ENCODE results near the gene CORIN.

GRCh38 chr4:47876310-47876709 is 38.4 kb upstream of the CORIN start:
- no peak for TF ChIP-seq NR3C1 (IDR thresholded peaks at IDR 0.05)
- TF ChIP-seq, protein P1, sequence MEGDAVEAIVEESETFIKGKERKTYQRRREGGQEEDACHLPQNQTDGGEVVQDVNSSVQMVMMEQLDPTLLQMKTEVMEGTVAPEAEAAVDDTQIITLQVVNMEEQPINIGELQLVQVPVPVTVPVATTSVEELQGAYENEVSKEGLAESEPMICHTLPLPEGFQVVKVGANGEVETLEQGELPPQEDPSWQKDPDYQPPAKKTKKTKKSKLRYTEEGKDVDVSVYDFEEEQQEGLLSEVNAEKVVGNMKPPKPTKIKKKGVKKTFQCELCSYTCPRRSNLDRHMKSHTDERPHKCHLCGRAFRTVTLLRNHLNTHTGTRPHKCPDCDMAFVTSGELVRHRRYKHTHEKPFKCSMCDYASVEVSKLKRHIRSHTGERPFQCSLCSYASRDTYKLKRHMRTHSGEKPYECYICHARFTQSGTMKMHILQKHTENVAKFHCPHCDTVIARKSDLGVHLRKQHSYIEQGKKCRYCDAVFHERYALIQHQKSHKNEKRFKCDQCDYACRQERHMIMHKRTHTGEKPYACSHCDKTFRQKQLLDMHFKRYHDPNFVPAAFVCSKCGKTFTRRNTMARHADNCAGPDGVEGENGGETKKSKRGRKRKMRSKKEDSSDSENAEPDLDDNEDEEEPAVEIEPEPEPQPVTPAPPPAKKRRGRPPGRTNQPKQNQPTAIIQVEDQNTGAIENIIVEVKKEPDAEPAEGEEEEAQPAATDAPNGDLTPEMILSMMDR (IDR thresholded peaks at IDR 0.05) = no peak
- no peak for TF ChIP-seq REST (IDR thresholded peaks at IDR 0.05)
- no peak for TF ChIP-seq POLR2A (IDR thresholded peaks at IDR 0.05; ENCODE audit: low read length)
- no peak for TF ChIP-seq EP300 (IDR thresholded peaks at IDR 0.05)
- no peak for TF ChIP-seq JUN (IDR thresholded peaks at IDR 0.05)
- TF ChIP-seq MAZ (IDR thresholded peaks at IDR 0.05; ENCODE audit: borderline replicate concordance, low read depth, low read length) = no peak
- no peak for TF ChIP-seq ZFP36 (IDR thresholded peaks at IDR 0.05; ENCODE audit: borderline replicate concordance, partially characterized antibody)
